ENCODE data around the gene CHST3.

- TF ChIP-seq, protein P1, sequence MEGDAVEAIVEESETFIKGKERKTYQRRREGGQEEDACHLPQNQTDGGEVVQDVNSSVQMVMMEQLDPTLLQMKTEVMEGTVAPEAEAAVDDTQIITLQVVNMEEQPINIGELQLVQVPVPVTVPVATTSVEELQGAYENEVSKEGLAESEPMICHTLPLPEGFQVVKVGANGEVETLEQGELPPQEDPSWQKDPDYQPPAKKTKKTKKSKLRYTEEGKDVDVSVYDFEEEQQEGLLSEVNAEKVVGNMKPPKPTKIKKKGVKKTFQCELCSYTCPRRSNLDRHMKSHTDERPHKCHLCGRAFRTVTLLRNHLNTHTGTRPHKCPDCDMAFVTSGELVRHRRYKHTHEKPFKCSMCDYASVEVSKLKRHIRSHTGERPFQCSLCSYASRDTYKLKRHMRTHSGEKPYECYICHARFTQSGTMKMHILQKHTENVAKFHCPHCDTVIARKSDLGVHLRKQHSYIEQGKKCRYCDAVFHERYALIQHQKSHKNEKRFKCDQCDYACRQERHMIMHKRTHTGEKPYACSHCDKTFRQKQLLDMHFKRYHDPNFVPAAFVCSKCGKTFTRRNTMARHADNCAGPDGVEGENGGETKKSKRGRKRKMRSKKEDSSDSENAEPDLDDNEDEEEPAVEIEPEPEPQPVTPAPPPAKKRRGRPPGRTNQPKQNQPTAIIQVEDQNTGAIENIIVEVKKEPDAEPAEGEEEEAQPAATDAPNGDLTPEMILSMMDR (IDR thresholded peaks at IDR 0.05), result no peak
- no peak for TF ChIP-seq POLR2A (IDR thresholded peaks at IDR 0.05)
These were observed 39.4 kb upstream of the CHST3 start for GRCh38 chr10:71924771-71925170.

All from lower leg skin (tissue), 3 donors.